Fibroblast of skin of back (primary cell): ENCODE data around the gene LAMA3.
A peak's percentile ranks its signal among the peaks of the same experiment; 100 is the strongest.

Experiments used
- DNase-seq: peaks from one replicate; pipeline ENCODE4 v3.0.0-alpha.2; 2013

The LAMA3 gene

DNA sequence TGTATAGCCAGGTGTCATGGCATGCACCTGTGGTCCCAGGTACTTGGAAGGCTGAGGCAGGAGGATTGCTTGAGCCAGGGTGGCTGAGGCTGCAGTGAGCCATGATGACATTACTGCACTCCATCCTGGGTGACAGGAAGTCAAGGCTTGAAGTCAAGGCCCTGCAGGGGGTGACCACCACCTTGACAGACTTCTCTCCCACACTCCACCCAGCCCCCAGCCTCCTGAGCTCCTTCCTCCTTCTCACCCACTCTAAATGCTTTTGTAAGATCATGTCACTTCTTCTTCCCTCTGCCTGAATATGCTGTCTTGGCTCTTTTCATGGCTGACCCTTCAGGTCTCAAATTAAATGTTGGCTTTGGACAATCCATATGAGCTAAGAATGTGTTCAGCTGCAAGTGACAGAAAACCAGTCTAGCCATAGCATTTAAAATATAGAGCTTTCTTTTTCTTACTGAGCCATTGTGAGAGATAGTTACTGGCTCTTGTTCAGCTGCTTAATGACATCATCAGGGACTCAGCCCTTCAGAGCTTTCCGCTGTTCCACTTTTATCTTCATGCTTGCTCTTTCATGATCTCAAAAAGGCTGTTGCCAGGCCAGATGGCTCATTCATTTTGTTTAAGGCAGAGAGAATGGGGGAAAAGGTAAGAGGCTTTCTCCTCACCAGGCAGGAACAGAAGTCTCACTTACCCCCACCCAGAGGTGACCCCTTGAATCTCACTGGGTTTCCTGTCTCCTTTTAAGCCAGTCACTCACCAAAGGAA, 288.6 kb downstream of the LAMA3 start:
- DNase-seq: no peak

- DNase-seq: no peak
These were observed 292.2 kb downstream of the LAMA3 start for GRCh38 chr18:23981369-23981980.

- DNase-seq: peak; percentile 47
These were observed 293.2 kb downstream of the LAMA3 start for GRCh38 chr18:23982155-23983079.

- DNase-seq: no peak
These were observed 293.9 kb downstream of the LAMA3 start for GRCh38 chr18:23983112-23983511.

DNA sequence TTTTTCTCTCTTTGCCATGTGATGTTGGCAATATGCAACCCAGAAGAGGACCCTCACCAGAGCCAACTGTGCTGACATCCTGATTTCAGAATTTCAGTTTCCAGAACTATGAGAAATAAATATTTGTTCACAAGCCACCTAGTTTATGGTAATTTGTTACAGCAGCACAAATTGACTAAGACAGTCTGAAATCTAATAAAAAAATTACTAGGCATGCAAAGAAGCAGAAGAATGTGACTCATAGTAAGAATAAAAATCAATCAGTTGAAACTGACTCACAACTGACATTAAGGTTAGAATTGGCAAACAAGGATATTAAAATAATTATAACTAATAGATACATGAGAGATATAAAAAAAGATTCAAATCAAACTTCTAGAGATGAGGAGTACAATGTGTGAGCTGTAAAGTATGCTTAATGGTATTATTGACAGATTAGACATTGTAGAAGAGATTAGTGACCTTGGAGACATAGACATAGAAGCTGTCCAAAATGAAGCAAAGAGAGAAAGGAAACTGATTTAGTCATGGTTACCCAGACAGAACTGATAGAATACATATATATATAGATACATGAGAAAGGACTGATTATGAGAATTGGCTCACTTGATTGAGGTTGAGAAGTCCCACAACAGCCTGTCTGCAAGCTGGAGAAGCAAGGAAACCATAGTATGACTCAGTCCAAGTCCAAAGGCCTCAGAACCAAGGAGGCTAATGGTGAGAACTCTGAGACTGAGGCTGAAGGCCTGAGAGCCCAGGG, 297.5 kb downstream of the LAMA3 start:
- no peak for DNase-seq

GRCh38 chr18:23990474-23991410, 301.5 kb downstream of the LAMA3 start:
- no peak for DNase-seq

DNA sequence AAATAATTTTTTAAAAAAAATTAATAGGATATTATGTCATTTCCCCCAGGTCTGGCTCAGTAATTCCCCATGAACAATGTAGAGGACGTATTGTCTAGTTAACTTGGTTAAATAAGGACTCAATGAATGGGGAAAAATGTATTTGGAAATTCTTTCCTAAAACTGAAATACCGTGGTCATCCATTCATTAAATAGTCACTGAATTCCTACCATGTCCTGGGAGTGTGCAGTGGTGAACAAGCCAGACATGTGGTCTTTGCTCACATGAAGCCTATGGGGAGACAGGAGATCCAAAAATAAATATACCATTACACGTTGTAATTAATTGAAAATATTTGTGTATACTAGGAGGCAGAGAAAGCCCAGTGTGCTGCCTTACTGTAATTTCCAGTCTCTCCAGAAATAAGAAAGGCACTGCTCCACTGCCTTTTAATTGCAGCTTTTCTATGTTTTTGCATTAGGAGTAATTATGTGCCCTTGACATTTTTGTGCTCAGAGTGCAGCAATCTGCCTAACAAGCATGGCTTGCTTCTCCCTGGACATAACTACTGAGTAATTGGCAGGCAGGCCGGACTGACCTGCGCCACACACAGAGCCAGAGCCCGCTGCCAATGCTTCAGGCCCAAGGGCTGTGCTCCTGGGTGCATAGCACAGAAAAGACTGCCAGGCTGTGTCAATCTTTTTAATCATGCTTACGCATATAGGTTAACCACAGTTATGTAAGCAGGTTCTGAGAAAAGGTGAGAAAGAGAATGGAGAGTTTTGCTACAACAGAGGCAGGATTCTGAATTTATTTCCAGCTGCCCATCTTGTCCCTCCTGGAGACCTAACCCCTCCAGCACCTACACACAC, 303.1 kb downstream of the LAMA3 start:
- DNase-seq: peak; percentile 56

DNA sequence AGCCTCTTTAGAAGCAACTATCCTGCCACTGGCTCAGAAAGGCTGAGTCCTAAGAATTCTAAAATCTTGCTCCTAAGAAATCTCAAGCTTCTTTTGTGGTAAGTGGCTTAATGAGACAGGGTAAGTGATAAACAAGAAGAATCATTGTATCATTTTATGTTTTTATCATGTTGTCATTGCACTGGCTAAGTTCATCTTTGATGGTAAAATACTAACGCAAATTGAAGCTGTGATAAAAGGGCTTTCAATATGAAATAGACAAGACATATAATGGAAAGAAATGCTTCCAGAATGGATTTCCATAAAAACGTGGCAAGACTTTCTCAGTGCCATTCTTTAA, 303.7 kb downstream of the LAMA3 start:
- no peak for DNase-seq

- peak; percentile 90 for DNase-seq
These were observed 305.2 kb downstream of the LAMA3 start for GRCh38 chr18:23994361-23994902.

GRCh38 chr18:23995180-23995579, 305.9 kb downstream of the LAMA3 start:
- no peak for DNase-seq

DNA sequence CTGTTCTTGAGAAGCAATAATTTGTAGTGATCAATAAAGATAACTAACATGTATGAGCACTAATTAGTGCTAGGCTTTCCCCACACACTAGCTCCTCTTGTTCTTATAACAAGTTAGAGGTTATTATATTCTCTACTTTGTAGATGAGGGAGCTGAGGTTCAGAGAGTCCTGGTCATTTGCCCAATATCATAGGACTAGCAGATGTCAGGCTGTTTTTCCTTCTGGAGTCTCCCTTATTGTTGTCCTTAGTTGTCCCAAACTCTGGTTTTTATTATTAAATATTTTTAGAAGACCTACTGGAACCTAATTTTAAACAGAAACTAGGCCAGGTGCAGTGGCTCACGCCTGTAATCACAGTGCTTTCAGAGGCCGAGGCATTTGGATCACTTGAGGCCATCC, 308.8 kb downstream of the LAMA3 start:
- DNase-seq: no peak

- DNase-seq: no peak
These were observed 309.6 kb downstream of the LAMA3 start for GRCh38 chr18:23998820-23999219.

DNA sequence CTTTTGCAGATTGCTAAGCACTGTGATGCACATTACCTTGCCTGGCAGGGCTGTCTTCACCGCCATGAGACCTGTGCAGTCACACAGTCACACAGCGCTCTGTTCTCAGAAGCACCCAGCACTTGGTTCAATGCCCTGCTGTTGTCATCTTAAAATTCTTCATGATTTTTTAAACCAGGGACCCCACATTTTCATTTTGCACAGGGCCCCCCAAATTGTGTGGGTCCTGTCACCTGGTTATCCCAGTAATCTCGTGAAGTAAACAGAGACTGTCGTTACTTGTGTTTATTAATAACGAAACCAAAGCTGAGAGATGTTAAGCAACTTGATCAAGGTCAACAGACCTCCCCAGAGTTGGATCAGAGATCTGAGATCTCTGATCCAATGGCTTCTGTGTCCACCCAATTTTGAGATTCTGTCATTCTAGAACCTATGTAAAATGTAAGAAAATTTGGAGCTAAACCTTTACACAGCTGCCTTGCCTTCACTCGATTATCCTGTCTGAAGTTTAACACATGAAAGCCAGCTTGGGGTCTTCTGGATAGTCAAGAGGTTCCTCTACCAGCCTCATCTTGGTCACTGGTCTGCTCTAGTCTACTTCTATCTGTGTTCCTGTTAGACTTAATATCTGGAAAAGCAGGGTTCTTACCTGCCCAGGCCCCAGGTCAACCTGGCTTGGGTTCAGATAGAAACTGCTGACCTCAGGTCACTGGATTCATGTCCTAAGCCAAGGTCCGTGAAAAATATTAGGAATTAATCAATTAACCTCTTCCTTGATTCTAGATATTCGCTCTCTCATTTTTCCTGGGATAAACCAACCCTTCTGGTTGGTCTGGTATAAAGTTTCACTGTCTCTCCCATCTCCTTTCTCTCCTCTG, 311.6 kb downstream of the LAMA3 start:
- DNase-seq: no peak

DNA sequence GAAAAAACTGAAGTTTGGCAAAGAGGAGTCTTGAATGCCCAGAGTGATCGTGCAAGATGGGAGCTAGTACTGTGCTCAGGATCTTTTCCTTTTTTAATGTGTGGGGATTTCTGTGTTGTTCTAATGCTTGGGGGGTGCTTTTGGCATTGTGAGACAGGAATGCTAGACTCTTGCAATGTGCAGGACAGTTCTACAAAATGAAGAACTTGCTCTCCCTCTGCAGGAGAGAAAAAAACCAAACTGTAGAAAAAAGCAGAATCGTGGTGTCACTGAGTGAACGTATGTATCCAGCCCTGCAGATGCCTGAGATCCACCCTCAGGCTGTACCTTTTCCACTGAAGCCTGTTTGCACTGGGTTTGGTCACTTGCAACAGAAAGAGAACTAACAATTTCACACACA, 313.2 kb downstream of the LAMA3 start:
- no peak for DNase-seq

DNA sequence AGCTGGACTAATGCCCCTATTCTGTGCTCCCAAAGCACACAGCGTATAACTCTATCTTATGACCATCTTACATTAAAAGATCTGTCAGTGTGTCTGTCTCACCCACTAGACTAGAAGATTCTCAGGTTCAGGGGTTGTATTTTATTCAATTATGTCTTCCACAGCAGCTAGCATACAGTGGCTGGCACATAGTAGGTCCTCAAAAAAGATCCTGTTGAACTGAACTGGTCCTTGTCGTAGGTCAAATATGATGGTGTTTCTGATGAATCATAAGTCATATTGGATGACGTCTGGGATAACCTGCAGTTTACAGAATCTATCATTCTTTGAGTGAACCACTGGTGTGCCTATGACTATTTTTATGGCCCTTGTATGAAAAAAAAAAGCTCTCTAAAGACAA, 314.0 kb downstream of the LAMA3 start:
- no peak for DNase-seq

- peak; percentile 65 for DNase-seq
These were observed 314.8 kb downstream of the LAMA3 start for GRCh38 chr18:24003903-24004640.
